Endodermal cell (in vitro differentiated cells): ENCODE data around the gene CCNJL. TPM values are rescaled to one million over a fixed set of nuclear protein-coding genes. Genes with fewer than 3 reads are reported as not detected.

Experiments used
- DNase-seq: peaks from one replicate; pipeline ENCODE4 v3.0.0-alpha.2; 2017
- H3K27ac ChIP-seq: 2 replicates; pipeline ENCODE4 v1.5.1; 2013; ENCODE audit warnings: mild to moderate bottlenecking, low read depth, low read length, moderate library complexity
- H3K27me3 ChIP-seq: 2 replicates; pipeline ENCODE4 v1.6.1; 2013; ENCODE audit warnings: mild to moderate bottlenecking, low read length, moderate library complexity; ENCODE audit not compliant: insufficient read depth, control insufficient read depth, poor library complexity, severe bottlenecking
- H3K36me3 ChIP-seq: 2 replicates; pipeline ENCODE4 v1.7.0; 2013; ENCODE audit warnings: mild to moderate bottlenecking, low read length, moderate library complexity; ENCODE audit not compliant: control insufficient read depth, insufficient read depth
- H3K4me1 ChIP-seq: one replicate; pipeline ENCODE4 v1.7.0; 2013; ENCODE audit warnings: low read length; ENCODE audit not compliant: control insufficient read depth, insufficient read depth
- H3K4me3 ChIP-seq: 2 replicates; pipeline ENCODE4 v1.5.1; 2013; ENCODE audit warnings: mild to moderate bottlenecking, low read length, moderate library complexity
- H3K9ac ChIP-seq: 2 replicates; pipeline ENCODE4 v1.6.1; 2013; ENCODE audit warnings: mild to moderate bottlenecking, low read length, moderate library complexity; ENCODE audit not compliant: poor library complexity, severe bottlenecking; ENCODE audit errors: extremely low read depth
- H3K9me3 ChIP-seq: 2 replicates; pipeline ENCODE4 v1.6.1; 2013; ENCODE audit warnings: mild to moderate bottlenecking, low read length, moderate library complexity; ENCODE audit not compliant: control insufficient read depth
- H3K27ac Mint-ChIP-seq: 2 replicates; pipeline ENCODE4 v1.8.0; 2020; ENCODE audit warnings: mixed read lengths
- H3K27me3 Mint-ChIP-seq: 2 replicates; pipeline ENCODE4 v1.8.0; 2021; ENCODE audit warnings: mild to moderate bottlenecking, mixed read lengths; ENCODE audit not compliant: insufficient read depth
- H3K36me3 Mint-ChIP-seq: 2 replicates; pipeline ENCODE4 v1.8.0; 2020; ENCODE audit warnings: low read depth, mixed read lengths
- H3K4me1 Mint-ChIP-seq: 2 replicates; pipeline ENCODE4 v1.8.0; 2020; ENCODE audit warnings: mixed read lengths
- H3K4me3 Mint-ChIP-seq: 2 replicates; pipeline ENCODE4 v1.8.0; 2020; ENCODE audit warnings: mild to moderate bottlenecking, moderate library complexity, mixed read lengths
- H3K9me3 Mint-ChIP-seq: 2 replicates; pipeline ENCODE4 v1.8.0; 2020; ENCODE audit warnings: mild to moderate bottlenecking, mixed read lengths
- CTCF ChIP-seq: fragments of 200-600 bp; sonication (generic); conservative IDR thresholded peaks from 2 replicates; pipeline ENCODE4 v1.5.0; 2021; ENCODE audit warnings: antibody characterized with exemption, mild to moderate bottlenecking
- WGBS, 2 experiments: methylation state at CpG; one replicate each; pipeline versions ENCODE4 v1.1.5 to v1.1.7; 2013; ENCODE audit warnings: missing lambda C conversion rate in 2 of 2, mixed read lengths in 1 of 2; ENCODE audit not compliant: insufficient coverage in 1 of 2, insufficient read length in 1 of 2; 5-methylcytosine and 5-hydroxymethylcytosine counted together
- total RNA-seq, 2 donors: library from RNA; stranded (reverse); fragmentation: NEBNext Ultra II Directional in 1 of 2; extraction: Animal tissue kit (Norgen Biotek cat#: 25700) in 1 of 2; gene quantifications; 2 replicates in 1 of 2; 3 replicates in 1 of 2; pipeline ENCODE4 v1.2.1, GENCODE V29; 2021

The CCNJL gene
- total RNA-seq, 2 donors from 2014 or later: 14.1 to 18.7 TPM

DNA sequence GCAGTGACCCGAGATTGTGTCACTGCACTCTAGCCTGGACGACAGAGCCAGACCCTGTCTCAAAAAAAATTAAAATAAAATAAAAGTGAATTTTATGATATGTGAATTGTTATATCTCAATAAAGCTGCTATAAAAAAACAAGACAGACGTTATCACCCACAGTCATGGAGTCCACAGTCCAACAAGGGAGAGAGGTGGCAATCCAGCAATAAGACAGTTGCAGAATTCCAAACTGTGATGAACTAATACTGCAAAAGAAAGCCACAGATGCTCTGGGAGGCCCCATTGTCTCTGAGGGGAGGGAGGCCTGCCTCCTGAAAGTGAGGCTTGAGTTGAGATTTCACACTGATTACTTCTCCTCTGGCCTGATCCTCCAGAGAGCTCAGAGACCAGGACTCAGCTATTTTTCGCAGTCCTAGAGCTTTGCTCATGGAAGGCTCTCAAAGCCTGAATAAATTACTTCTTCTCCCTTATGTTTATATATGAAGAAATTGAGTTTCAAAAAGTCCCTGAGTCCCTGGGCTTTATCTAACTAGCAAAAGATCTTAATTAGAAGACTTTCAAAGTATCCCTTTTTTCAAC lies 28.0 kb downstream of the CCNJL start:
- Mint-ChIP-seq H3K27me3 (no peaks in the 10 kb centered on the region), H3K9me3 (no peaks in the 10 kb centered on the region), H3K36me3 (peaks cover 18% of the 10 kb centered on the region), H3K4me1 (peaks cover 21% of the 10 kb centered on the region), H3K4me3 (no peak overlapping the region), H3K27ac (no peak overlapping the region)
- Histone ChIP-seq H3K9me3 (no peaks in the 10 kb centered on the region), H3K4me3 (no peak overlapping the region), H3K27me3 (no peaks in the 10 kb centered on the region), H3K27ac (no peak overlapping the region), H3K36me3 (no peaks in the 10 kb centered on the region), H3K9ac (no peak overlapping the region), H3K4me1 (no peaks in the 10 kb centered on the region)
- 93 to 100% methylated on average over 1 to 3 of the region's 4 CpGs for whole genome bisulfite sequencing, 2 experiments
- DNase-seq: no peak
- TF ChIP-seq CTCF: no peak

DNA sequence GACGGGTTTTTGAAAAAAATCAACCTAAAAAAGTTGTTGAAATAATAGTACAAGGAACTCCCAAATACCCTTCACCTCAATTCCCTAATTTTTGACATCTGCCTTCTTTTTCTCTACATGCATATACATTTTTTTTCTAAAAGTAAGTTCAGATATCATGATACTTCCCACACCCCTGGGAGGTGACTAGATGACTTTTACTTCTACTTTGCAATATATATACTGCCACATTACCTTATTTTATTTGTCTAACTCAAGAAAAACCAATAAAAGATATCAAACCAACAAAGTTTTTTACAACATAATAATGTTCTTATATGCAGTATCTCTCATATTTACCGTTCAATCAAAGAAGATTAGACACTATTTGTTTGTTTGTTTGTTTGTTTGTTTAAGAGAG lies 31.1 kb downstream of the CCNJL start:
- no peaks in the 10 kb centered on the region for H3K9me3 ChIP-seq
- no peak overlapping the region for H3K4me3 ChIP-seq
- H3K4me1 Mint-ChIP-seq: no peaks in the 10 kb centered on the region
- no peaks in the 10 kb centered on the region for H3K9me3 Mint-ChIP-seq
- 83% methylated on average over 2 of the region's 2 CpGs; no CpG with 5 or more reads in 1 of the 2 experiments for WGBS, 2 experiments
- H3K36me3 Mint-ChIP-seq: peaks cover 34% of the 10 kb centered on the region
- no peaks in the 10 kb centered on the region for H3K27me3 Mint-ChIP-seq
- TF ChIP-seq CTCF: no peak
- H3K27ac ChIP-seq: no peak overlapping the region
- no peak overlapping the region for H3K9ac ChIP-seq
- H3K27ac Mint-ChIP-seq: no peak overlapping the region
- H3K4me1 ChIP-seq: no peaks in the 10 kb centered on the region
- no peak overlapping the region for H3K4me3 Mint-ChIP-seq
- no peaks in the 10 kb centered on the region for H3K27me3 ChIP-seq
- no peaks in the 10 kb centered on the region for H3K36me3 ChIP-seq
- DNase-seq: no peak

DNA sequence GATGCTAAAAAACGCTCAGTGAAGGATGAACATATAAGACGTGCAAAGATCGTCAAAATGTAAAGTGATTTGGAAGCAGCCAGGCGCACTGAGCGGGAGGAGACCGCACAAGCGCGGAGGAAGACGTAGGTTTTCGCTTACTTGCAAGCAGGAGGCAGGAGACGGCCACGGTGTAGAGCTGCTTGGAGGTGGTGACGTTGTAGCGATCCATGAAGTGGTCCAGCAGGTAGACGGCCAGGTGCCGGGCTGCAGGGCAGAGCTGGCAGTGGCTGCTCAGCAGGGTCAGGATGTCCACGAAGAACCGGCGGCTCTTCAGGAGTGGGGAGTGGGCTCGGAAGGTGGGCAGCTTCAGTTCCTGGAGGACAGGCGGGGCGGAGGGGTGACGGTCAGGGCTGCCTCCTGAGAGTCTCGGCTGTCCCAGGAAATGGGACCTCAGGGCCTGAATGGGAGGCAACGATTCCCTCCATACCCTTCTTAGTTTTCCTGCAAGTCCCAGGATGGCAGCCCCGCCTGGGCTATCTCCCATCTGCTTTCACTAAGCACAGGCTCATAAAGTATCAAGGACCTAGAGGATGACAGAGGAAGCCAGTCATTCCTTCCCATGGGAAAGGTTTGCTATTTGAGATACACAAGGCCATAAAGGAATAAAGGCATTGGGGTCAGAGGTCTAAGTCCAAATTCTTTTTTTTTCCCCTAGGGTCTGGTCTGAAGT lies 31.8 kb downstream of the CCNJL start:
- no peak overlapping the region for H3K9ac ChIP-seq
- no peaks in the 10 kb centered on the region for H3K36me3 ChIP-seq
- Mint-ChIP-seq H3K36me3 (peaks cover 37% of the 10 kb centered on the region), H3K4me1 (no peaks in the 10 kb centered on the region), H3K27ac (no peak overlapping the region), H3K9me3 (no peaks in the 10 kb centered on the region), H3K27me3 (no peaks in the 10 kb centered on the region), H3K4me3 (no peak overlapping the region)
- DNase-seq: no peak
- no peak overlapping the region for H3K27ac ChIP-seq
- H3K27me3 ChIP-seq: no peaks in the 10 kb centered on the region
- H3K9me3 ChIP-seq: no peaks in the 10 kb centered on the region
- WGBS, 2 experiments: 95 to 97% methylated on average over 17 to 26 of the region's 26 CpGs
- TF ChIP-seq CTCF: no peak
- H3K4me3 ChIP-seq: no peak overlapping the region
- no peaks in the 10 kb centered on the region for H3K4me1 ChIP-seq
